HG03039 (cell line): ENCODE data around the gene CEBPB.

Experiments
- ATAC-seq: cut with Tn5 transposase; IDR thresholded peaks from one replicate; pipeline ENCODE4 v1.9.1; 2021; ENCODE audit warnings: mild to moderate bottlenecking, moderate library complexity; ENCODE audit not compliant: unreplicated experiment

CEBPB gene

DNA sequence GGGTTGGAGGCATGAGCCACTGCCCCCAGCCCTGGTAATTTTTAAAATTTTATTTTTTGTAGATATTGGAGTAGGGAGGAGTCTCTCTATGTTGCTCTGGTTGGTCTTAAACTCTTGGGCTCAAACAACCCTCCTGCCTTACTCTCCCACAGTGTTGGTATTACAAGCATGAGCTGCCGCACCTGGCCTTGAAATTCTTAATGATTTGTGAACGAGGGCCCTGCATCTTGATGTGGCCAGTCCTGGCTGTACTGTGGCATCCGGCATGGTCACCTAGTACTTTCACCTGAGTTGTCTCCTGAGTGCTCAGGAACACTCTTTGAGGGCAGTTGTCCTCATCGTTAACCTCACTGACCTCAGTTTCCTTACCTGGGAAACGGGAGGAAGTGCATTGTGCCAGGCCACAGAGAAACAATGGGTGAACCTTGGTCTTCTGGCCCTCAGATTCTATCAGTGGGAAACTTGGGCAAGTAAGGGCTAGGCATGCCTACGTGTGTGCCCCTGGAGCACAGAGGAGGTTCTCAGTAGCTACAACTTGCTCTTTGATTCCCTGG is 19.5 kb downstream of the CEBPB start:
- ATAC-seq = no peak

- ATAC-seq = no peak
These were observed 20.5 kb downstream of the CEBPB start for GRCh38 chr20:50211091-50211490.

- ATAC-seq = no peak
These were observed 23.0 kb downstream of the CEBPB start for GRCh38 chr20:50213531-50214106.

- no peak for ATAC-seq
These were observed 23.8 kb downstream of the CEBPB start for GRCh38 chr20:50214226-50215024.

DNA sequence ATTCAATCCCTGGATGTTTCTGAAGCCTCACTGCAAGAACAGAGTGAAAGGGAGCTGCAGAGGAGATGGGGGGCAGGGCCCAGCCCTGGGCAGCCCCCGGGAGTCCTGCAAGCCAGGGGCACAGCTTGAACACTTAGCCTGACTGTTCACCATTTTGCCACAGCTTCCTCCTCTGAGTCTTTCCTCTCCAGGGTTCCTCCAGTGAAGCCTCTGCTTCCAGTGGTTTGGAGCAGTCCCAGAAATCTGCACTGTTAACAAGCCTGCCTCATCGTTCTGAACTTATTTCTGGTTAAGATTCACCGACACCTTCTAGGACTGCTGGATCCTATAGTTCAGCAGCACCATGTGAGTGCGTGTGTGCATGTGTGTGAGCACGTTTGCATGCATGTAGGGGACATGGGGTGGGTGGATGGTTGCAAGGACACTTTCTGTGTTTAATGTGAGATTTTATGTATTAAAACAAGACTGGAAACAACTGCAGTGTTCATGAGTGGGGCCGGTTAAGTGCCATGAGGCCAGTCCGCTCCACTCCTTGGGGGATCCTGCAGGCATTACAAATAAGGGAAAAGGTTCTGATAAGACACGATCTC is 24.6 kb downstream of the CEBPB start:
- no peak for ATAC-seq

- ATAC-seq = no peak
These were observed 25.3 kb downstream of the CEBPB start for GRCh38 chr20:50215926-50216325.

DNA sequence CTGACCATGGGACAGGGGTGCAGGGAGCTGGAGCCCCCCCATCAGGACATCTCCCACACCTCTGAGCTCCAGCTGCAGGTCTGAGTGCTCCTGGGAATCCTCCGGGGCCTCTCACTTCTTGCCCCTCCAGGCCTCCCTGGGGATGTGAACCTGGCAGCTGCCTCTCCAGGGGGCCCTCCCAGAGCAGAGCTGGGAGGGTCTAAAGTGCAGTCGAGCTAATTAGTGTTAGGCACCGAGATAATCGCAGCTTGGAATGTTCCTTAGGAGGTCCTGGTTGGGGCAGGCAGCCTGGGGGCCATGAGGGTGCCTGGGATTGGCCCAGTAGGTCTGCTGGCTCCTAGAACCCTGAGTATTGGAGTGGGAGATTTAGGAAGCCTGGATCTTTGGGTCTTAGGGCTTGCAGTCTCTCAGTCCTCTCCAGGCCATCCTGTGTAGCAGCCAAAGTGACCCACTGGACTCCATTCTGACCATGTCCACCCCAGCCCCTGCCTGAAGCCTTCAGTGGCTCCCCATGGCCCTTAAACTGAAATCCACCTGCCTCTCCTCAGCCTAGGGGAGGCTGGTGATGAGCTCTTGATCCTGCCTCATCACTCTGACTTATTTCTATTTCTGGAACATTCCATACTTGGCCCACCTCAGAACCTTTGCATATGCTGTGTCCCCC is 26.0 kb downstream of the CEBPB start:
- ATAC-seq = no peak

DNA sequence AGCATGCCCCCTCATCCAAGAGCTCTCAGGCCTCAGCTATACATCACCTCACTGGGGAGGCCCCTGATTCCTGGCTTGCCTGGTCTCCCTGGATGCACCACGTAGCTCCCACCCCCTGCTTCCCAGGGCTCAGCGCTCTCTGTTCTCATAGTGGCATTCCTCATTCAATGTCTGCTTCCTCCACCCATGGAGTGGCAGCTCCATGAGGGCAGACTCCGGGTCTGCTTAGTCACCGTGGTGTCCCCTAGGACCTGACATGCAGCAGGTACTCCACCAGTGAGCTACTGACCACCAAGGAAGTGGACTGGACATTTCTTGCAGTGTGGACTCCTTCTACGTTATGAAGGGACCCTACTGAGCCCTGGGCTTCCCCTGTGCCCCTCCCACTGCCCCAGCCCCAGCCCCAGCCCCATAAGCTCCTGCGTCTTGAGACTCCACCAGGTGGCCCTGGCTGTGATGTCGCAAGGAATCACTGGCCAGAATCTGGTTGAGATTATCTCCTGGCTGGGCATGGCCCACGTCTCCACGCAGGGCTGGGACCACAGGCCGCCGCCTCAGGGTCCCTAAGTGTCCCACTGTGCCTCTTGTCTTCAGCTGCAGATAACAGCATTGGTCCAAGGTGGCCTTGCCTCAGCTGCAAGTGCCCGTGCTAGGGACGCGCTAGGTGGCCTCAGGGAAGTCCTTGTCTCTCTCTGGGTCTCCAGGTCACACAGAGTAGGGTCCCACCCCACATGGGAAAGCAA is 26.7 kb downstream of the CEBPB start:
- no peak for ATAC-seq

GRCh38 chr20:50218987-50219435 is 28.4 kb downstream of the CEBPB start:
- ATAC-seq = no peak

- no peak for ATAC-seq
These were observed 29.0 kb downstream of the CEBPB start for GRCh38 chr20:50219600-50219999.

DNA sequence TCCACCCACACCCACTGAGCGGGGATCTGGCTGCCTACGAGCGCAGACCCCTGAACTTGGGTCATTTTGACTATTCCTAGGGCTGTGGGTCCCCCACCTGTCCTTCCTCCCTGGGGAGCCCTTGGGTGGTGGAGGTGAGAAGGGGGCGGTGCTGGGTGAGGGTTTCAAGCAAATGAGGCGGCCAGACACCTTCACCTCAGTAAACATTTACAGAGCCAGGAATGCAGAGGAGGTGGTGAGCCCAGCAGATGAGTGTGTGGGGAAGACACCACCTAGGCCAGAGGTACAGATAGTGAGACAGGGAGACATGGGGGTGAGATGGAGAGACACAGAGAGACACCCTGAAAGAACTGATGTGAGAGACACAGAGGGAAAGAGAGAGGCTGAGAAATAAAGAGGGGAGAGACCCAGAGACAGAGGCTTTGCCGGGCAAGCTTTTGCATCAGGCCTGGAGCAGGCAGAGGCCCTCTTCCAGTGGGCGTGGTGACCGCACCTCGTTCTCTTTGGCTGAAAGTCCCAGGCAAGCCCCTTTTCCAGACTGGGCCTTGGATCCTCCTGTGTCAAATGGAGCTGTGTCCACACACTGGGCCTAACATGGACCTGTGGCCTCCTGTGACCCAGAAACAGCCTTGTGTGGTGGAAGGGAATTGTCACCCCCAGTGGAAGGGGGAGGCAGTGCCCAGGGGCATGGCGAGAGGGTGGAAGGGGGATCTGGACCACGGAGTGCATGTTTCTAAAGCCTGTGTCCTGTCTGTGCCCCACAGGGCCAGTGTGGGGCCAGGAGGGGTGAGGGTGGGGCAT is 29.7 kb downstream of the CEBPB start:
- no peak for ATAC-seq

DNA sequence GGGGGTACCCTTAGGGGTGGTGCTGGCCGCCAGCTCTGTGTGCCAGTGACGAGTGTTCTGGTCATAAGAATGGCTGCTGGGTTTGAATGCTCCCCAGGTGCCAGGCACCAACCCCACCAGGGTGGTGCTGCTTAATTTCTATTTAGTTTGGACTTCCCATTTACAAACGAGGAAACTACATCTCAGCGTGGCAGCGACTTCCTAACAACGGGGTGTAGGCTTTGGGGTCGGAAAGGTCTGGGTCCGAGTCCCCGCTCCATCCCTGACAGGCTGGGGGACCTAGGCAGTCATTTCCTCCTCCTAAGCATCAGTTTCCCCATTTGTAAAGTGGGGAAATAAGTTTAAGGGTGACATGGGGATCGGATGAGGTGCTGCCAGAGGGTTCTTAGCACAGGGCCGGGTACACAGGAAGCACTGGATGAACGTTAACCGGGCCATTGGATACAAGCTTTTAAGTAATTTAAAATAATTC is 30.3 kb downstream of the CEBPB start:
- ATAC-seq = no peak

GRCh38 chr20:50221501-50222308 is 31.1 kb downstream of the CEBPB start:
- ATAC-seq = no peak

- ATAC-seq = no peak
These were observed 31.8 kb downstream of the CEBPB start for GRCh38 chr20:50222309-50223038.

DNA sequence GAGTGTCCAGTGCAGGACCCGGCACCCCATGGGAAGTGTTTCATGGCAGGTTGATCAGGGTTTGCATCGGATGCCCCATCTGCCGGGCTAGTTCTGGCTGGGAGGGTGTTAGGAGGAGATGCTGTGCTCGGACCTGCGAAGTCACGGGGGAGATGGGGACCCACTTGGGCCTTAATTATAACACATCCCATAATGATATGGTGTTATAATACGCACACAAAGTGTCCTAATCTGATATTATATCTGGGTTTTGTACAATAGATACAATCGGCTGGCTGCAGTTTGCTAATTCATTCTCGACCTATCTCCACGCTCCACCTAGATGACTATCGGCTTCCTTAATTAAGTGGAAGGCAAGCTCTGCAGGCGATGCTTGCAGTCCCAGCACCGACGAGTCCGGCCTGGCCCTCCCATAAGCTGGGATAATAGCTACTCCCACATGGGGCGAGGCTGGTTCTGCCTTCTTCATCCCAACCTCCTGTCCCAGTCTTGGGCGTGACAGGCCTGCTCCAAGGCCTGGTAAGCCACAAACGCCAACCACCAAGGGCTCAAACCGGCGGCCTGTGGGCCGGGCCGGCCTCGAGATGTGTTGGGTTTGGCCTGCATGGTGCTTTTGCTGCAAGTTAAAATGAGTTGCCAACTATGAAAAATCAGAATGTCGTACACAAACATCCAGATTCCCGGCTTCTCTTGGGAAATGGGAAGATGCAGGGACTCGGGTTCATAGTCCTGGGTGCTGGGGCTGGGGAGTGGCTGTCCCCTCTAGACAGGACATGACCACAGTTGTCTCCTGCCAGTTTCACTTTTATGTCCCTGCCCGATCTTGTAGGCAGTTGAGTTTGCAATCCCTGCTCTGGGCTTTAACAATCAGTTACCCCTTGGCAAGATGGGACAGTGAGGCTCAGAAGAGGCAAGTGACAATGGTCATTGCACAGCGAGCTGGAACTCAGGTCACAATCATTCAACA is 32.7 kb downstream of the CEBPB start:
- no peak for ATAC-seq

DNA sequence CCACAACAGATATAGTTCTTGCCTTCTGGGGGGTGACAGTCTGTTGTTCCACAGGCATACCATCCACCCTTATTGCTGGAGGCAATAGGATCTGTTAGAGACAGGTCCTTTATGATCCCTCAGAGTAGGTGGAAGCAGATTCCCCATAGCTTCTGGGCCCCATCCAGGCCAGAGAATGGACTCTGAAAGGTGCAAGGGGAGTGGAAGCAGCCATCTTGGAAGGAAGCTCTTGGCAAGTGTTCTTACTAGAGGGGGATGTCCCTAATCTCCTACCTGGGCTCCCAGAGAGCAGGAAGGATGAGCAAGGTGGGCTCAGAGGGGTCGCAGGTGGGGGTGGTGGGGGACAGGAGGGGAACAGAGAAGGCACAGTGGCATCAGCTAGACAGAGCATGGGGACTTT is 33.4 kb downstream of the CEBPB start:
- no peak for ATAC-seq
